ENCODE results near the gene TCF20. TPM values are rescaled to one million over a fixed set of nuclear protein-coding genes. Genes with fewer than 3 reads are reported as not detected.

TCF20 gene
- total RNA-seq, 2 donors from 2014 or later, result 61.2 to 72.5 TPM

GRCh38 chr22:42231929-42232328 is 38.5 kb downstream of the TCF20 start:
- no peak for ATAC-seq (replicated peaks)
- Mint-ChIP-seq H3K27me3 (no peaks in the 10 kb centered on the region), H3K9me3 (no peaks in the 10 kb centered on the region), H3K27ac (no peak overlapping the region), H3K4me3 (no peak overlapping the region), H3K4me1 (peaks cover 46% of the 10 kb centered on the region), H3K36me3 (ENCODE audit: low read depth) (peaks cover 23% of the 10 kb centered on the region)

GRCh38 chr22:42229455-42230149 is 40.9 kb downstream of the TCF20 start:
- no peak overlapping the region for H3K4me3 Mint-ChIP-seq
- H3K9me3 Mint-ChIP-seq, result no peaks in the 10 kb centered on the region
- no peak for ATAC-seq (replicated peaks)
- peaks cover 46% of the 10 kb centered on the region for H3K4me1 Mint-ChIP-seq
- peak overlapping the region; percentile 39 for H3K27ac Mint-ChIP-seq
- no peaks in the 10 kb centered on the region for H3K27me3 Mint-ChIP-seq
- peaks cover 14% of the 10 kb centered on the region for H3K36me3 Mint-ChIP-seq (ENCODE audit: low read depth)

DNA sequence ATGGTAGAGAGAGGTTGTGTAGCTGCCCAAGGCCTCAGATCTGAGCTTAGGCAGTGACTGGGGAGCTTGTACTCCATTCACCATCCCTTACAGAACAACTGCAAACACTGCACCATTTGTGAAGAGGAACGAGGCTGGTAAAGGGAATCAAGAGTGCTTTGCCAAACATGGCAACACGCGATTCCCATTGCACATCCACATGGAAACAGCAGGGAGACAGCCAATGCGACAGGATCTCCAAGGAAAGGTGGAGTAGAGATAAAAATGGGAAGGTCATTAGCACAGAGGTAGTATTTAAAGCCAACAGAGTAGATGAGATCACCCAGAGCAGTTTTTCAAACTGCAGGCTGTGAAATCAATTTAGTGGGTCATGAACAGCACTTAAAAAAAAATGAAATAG is 42.0 kb downstream of the TCF20 start:
- no peak for ATAC-seq (replicated peaks)
- H3K4me1 Mint-ChIP-seq, result peaks cover 45% of the 10 kb centered on the region
- H3K27ac Mint-ChIP-seq, result peak overlapping the region; percentile 37
- no peaks in the 10 kb centered on the region for H3K27me3 Mint-ChIP-seq
- no peak overlapping the region for H3K4me3 Mint-ChIP-seq
- H3K9me3 Mint-ChIP-seq, result no peaks in the 10 kb centered on the region
- H3K36me3 Mint-ChIP-seq (ENCODE audit: low read depth), result peaks cover 6% of the 10 kb centered on the region

- Mint-ChIP-seq H3K27me3 (no peaks in the 10 kb centered on the region), H3K9me3 (no peaks in the 10 kb centered on the region), H3K4me1 (peaks cover 45% of the 10 kb centered on the region), H3K27ac (peak overlapping the region; percentile 37), H3K4me3 (no peak overlapping the region), H3K36me3 (ENCODE audit: low read depth) (peaks cover 6% of the 10 kb centered on the region)
- no peak for ATAC-seq (replicated peaks)
These were observed 43.0 kb downstream of the TCF20 start for GRCh38 chr22:42227435-42227834.

DNA sequence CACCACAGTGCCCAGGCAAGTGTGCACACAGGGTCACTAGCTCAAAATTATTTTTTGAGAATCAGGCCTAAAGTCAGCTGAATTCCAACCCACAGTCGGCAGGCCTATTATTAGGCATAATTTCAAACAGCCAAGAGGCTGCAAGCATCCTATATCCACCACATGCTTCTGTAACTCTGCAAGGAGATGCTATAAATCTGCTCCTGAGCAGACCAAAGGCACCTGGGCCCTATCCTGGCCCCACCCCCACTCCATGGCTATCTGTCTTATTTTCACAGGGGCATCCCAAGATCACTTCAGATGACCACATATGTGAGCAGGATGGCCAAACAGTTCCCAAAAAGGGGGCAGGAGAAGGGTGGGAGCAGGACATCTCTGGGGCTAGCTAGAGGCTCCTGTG is 44.6 kb downstream of the TCF20 start:
- no peaks in the 10 kb centered on the region for H3K9me3 Mint-ChIP-seq
- H3K36me3 Mint-ChIP-seq (ENCODE audit: low read depth), result peaks cover 4% of the 10 kb centered on the region
- peaks cover 53% of the 10 kb centered on the region for H3K4me1 Mint-ChIP-seq
- no peak overlapping the region for H3K4me3 Mint-ChIP-seq
- no peak overlapping the region for H3K27ac Mint-ChIP-seq
- H3K27me3 Mint-ChIP-seq, result no peaks in the 10 kb centered on the region
- no peak for ATAC-seq (replicated peaks)

- H3K36me3 Mint-ChIP-seq (ENCODE audit: low read depth), result peaks cover 9% of the 10 kb centered on the region
- ATAC-seq (replicated peaks), result peak; percentile 17
- peaks cover 46% of the 10 kb centered on the region for H3K4me1 Mint-ChIP-seq
- peak overlapping the region; percentile 74 for H3K27ac Mint-ChIP-seq
- peak overlapping the region; percentile 52 for H3K4me3 Mint-ChIP-seq
- no peaks in the 10 kb centered on the region for H3K27me3 Mint-ChIP-seq
- H3K9me3 Mint-ChIP-seq, result no peaks in the 10 kb centered on the region
These were observed 48.3 kb downstream of the TCF20 start for GRCh38 chr22:42222140-42222539.

Other genes with a start within 250 kb of the TCF20 start
- gene NAGA, start 199.8 kb downstream of the TCF20 start, total RNA-seq, result 10 to 100 TPM; 30.7 to 34.8 TPM
- gene PHETA2, start 196.4 kb downstream of the TCF20 start, total RNA-seq, result 1 to 10 TPM; 2.5 to 3.4 TPM
- gene SMDT1, start 191.0 kb downstream of the TCF20 start, total RNA-seq, result 10 to 100 TPM; 34.7 to 66.2 TPM
- gene NDUFA6, start 179.9 kb downstream of the TCF20 start, total RNA-seq, result 10 to 100 TPM; 59.1 to 81.7 TPM
- gene CYP2D6, start 139.8 kb downstream of the TCF20 start, total RNA-seq, result 1 to 10 TPM; 5.5 to 6.3 TPM
- gene NFAM1, start 161.8 kb upstream of the TCF20 start, total RNA-seq, result under 1 TPM; 0.15 to 0.40 TPM
- 10 to 100 TPM; 37.6 to 83.4 TPM for gene RRP7A, start 249.1 kb upstream of the TCF20 start, total RNA-seq